Umbilical cord (tissue), 2 donors: Measurements from ENCODE around the gene POLRMT. TPM values are rescaled to one million over a fixed set of nuclear protein-coding genes. Genes with fewer than 3 reads are reported as not detected.
"Not testable (repeated sequence)": the region's sequence is repeated elsewhere in the genome, so short reads cannot be mapped to it uniquely, and the experiment has no call there.

ENCODE experiments used
- DNase-seq: peaks from one replicate; pipeline ENCODE4 v3.0.0-alpha.2; 2015; ENCODE audit warnings: low spot score
- total RNA-seq: library from RNA; depleted of rRNA; stranded (reverse); fragments of >200 nt; gene quantifications from one replicate; pipeline ENCODE4 v1.2.3, GENCODE V29; 2014; ENCODE audit warnings: low replicate concordance; ENCODE audit not compliant: insufficient read depth

POLRMT gene
- total RNA-seq, 1 donor from 2014 or later = 11.8 TPM

GRCh38 chr19:628168-628567 is 5.2 kb downstream of the POLRMT start:
- no peak for DNase-seq

GRCh38 chr19:626566-626965 is 6.8 kb downstream of the POLRMT start:
- not testable (repeated sequence) for DNase-seq

GRCh38 chr19:625257-625656 is 8.1 kb downstream of the POLRMT start:
- DNase-seq = no peak

- DNase-seq = no peak
Measured at GRCh38 chr19:624433-625109, 8.8 kb downstream of the POLRMT start.

GRCh38 chr19:623974-624373 is 9.4 kb downstream of the POLRMT start:
- no peak for DNase-seq

- DNase-seq = no peak
Measured at GRCh38 chr19:623175-623916, 10.0 kb downstream of the POLRMT start.

GRCh38 chr19:622666-623065 is 10.7 kb downstream of the POLRMT start:
- DNase-seq = no peak

GRCh38 chr19:621819-622218 is 11.5 kb downstream of the POLRMT start:
- DNase-seq = no peak

GRCh38 chr19:621191-621590 is 12.1 kb downstream of the POLRMT start:
- DNase-seq = not testable (repeated sequence)

GRCh38 chr19:620166-620862 is 13.0 kb downstream of the POLRMT start:
- DNase-seq = no peak

GRCh38 chr19:619286-620002 is 13.9 kb downstream of the POLRMT start:
- no peak for DNase-seq

GRCh38 chr19:618674-619285 is 14.6 kb downstream of the POLRMT start:
- no peak for DNase-seq

GRCh38 chr19:618247-618619 is 15.1 kb downstream of the POLRMT start:
- DNase-seq = no peak

GRCh38 chr19:617551-618246 is 15.6 kb downstream of the POLRMT start:
- DNase-seq = no peak

GRCh38 chr19:616747-617526 is 16.4 kb downstream of the POLRMT start:
- no peak for DNase-seq

- no peak for DNase-seq
Measured at GRCh38 chr19:616062-616700, 17.2 kb downstream of the POLRMT start.

GRCh38 chr19:615619-616018 is 17.7 kb downstream of the POLRMT start:
- DNase-seq = no peak

GRCh38 chr19:613732-614567 is 19.4 kb downstream of the POLRMT start:
- DNase-seq = no peak

- DNase-seq = no peak
Measured at GRCh38 chr19:612941-613340, 20.4 kb downstream of the POLRMT start.
